OCI-LY1 (cell line): ENCODE results near the gene PAWR.

ENCODE experiments used
- H2AFZ ChIP-seq: fragments of 200-600 bp; sonication (generic), shearing (Covaris generic); 2 replicates; pipeline ENCODE4 v1.6.0; 2014; ENCODE audit warnings: antibody characterized with exemption, mild to moderate bottlenecking, low read length
- H3F3A ChIP-seq: fragments of 200-600 bp; sonication (generic), shearing (Covaris generic); 2 replicates; pipeline ENCODE4 v1.6.0; 2014; ENCODE audit warnings: mild to moderate bottlenecking, antibody characterized with exemption, low read length, moderate library complexity; ENCODE audit not compliant: insufficient read depth
- H3K27ac ChIP-seq: fragments of 200-600 bp; sonication (generic); 2 replicates; pipeline ENCODE4 v1.5.1; 2014; ENCODE audit warnings: low read length, mixed run types, mild to moderate bottlenecking, low read depth; ENCODE audit not compliant: poor library complexity, severe bottlenecking
- H3K27me3 ChIP-seq: fragments of 200-600 bp; sonication (generic); 2 replicates; pipeline ENCODE4 v1.6.0; 2014; ENCODE audit warnings: antibody characterized with exemption, mild to moderate bottlenecking, low read length, moderate library complexity; ENCODE audit not compliant: insufficient read depth
- H3K36me3 ChIP-seq: fragments of 200-600 bp; sonication (generic); 2 replicates; pipeline ENCODE4 v1.6.1; 2014; ENCODE audit warnings: mild to moderate bottlenecking, antibody characterized with exemption, low read length, moderate library complexity, mixed read lengths; ENCODE audit not compliant: insufficient read depth
- H3K4me1 ChIP-seq: fragments of 200-600 bp; sonication (generic); 2 replicates; pipeline ENCODE4 v1.5.1; 2014; ENCODE audit warnings: mild to moderate bottlenecking, low read length, moderate library complexity; ENCODE audit not compliant: insufficient read depth, severe bottlenecking
- H3K4me2 ChIP-seq: fragments of 200-600 bp; sonication (generic), shearing (Covaris generic); 2 replicates; pipeline ENCODE4 v1.6.1; 2014; ENCODE audit warnings: low read length
- H3K4me3 ChIP-seq: fragments of 200-600 bp; sonication (generic); 2 replicates; pipeline ENCODE4 v1.5.1; 2014; ENCODE audit warnings: low read length, low read depth, mild to moderate bottlenecking, mixed read lengths; ENCODE audit not compliant: poor library complexity, severe bottlenecking
- H3K79me2 ChIP-seq: fragments of 200-600 bp; shearing (Covaris generic); 2 replicates; pipeline ENCODE4 v1.6.1; 2016; ENCODE audit warnings: mixed run types, low read length, mixed read lengths; ENCODE audit not compliant: insufficient read depth
- H3K9ac ChIP-seq: fragments of 200-600 bp; sonication (generic), shearing (Covaris generic); 2 replicates; pipeline ENCODE4 v1.6.1; 2014; ENCODE audit warnings: mild to moderate bottlenecking, low read length, mixed read lengths
- H3K9me2 ChIP-seq: fragments of 200-600 bp; sonication (generic), shearing (Covaris generic); 2 replicates; pipeline ENCODE4 v1.6.1; 2014; ENCODE audit warnings: low read depth, mild to moderate bottlenecking, low read length, mixed read lengths
- H3K9me3 ChIP-seq: fragments of 200-600 bp; shearing (Covaris generic); 2 replicates; pipeline ENCODE4 v1.6.1; 2014; ENCODE audit warnings: low read length, mixed read lengths
- H4K20me1 ChIP-seq: fragments of 200-600 bp; sonication (generic), shearing (Covaris generic); 2 replicates; pipeline ENCODE4 v1.6.0; 2016; ENCODE audit warnings: mild to moderate bottlenecking, low read length; ENCODE audit not compliant: insufficient read depth
- CTCF ChIP-seq: fragments of 200-600 bp; sonication (generic), shearing (Covaris generic); IDR thresholded peaks from 2 replicates; pipeline ENCODE4 v1.5.1; 2017; ENCODE audit warnings: mild to moderate bottlenecking, antibody characterized with exemption, low read length, moderate library complexity, mixed read lengths
- EZH2 ChIP-seq: fragments of 200-600 bp; sonication (generic), shearing (Covaris generic); IDR thresholded peaks from 2 replicates; pipeline ENCODE4 v1.8.0; 2017; ENCODE audit warnings: borderline replicate concordance, mixed run types, mild to moderate bottlenecking, antibody characterized with exemption, low read length, moderate library complexity, mixed read lengths

Gene PAWR

GRCh38 chr12:79595273-79595672 lies 95.5 kb downstream of the PAWR start:
- Histone ChIP-seq H3K27me3 (no peaks in the 10 kb centered on the region), H3K4me1 (no peaks in the 10 kb centered on the region), H3K9me3 (no peaks in the 10 kb centered on the region), H3K79me2 (no peaks in the 10 kb centered on the region), H3K36me3 (peaks cover 35% of the 10 kb centered on the region), H2AFZ (no peak overlapping the region), H4K20me1 (no peaks in the 10 kb centered on the region), H3F3A (0 out of 2 replicates have a peak, but pooled peaks cover 4% of the 10 kb centered on the region), H3K9me2 (no peaks in the 10 kb centered on the region), H3K4me2 (no peak overlapping the region), H3K9ac (no peak overlapping the region), H3K27ac (no peak overlapping the region), H3K4me3 (no peak overlapping the region)
- TF ChIP-seq EZH2 = no peak
- TF ChIP-seq CTCF = no peak

- no peaks in the 10 kb centered on the region for H3K9me3 ChIP-seq
- peaks cover 42% of the 10 kb centered on the region for H3K36me3 ChIP-seq
- H3K9ac ChIP-seq = no peak overlapping the region
- H3K4me3 ChIP-seq = no peak overlapping the region
- H3F3A ChIP-seq = 0 out of 2 replicates have a peak, but pooled peaks cover 4% of the 10 kb centered on the region
- H3K4me2 ChIP-seq = no peak overlapping the region
- H3K9me2 ChIP-seq = no peaks in the 10 kb centered on the region; the same call in 1 of the 2 replicates
- H3K4me1 ChIP-seq = no peaks in the 10 kb centered on the region
- no peak for TF ChIP-seq CTCF
- TF ChIP-seq EZH2 = no peak
- no peak overlapping the region for H3K27ac ChIP-seq
- no peaks in the 10 kb centered on the region for H3K27me3 ChIP-seq
- no peak overlapping the region for H2AFZ ChIP-seq
- no peaks in the 10 kb centered on the region for H3K79me2 ChIP-seq
- H4K20me1 ChIP-seq = no peaks in the 10 kb centered on the region
Observed at GRCh38 chr12:79592865-79593264, 97.9 kb downstream of the PAWR start.

- Histone ChIP-seq H3K4me1 (no peaks in the 10 kb centered on the region), H2AFZ (no peak overlapping the region), H3K27me3 (no peaks in the 10 kb centered on the region), H3K4me3 (no peak overlapping the region), H3F3A (0 out of 2 replicates have a peak, but pooled peaks cover 4% of the 10 kb centered on the region), H3K27ac (no peak overlapping the region), H3K9me2 (no peaks in the 10 kb centered on the region; the same call in 1 of the 2 replicates), H3K9me3 (no peaks in the 10 kb centered on the region), H3K36me3 (peaks cover 44% of the 10 kb centered on the region), H3K4me2 (no peak overlapping the region), H3K79me2 (no peaks in the 10 kb centered on the region), H4K20me1 (no peaks in the 10 kb centered on the region), H3K9ac (no peak overlapping the region)
- TF ChIP-seq CTCF = no peak
- TF ChIP-seq EZH2 = no peak
Observed at GRCh38 chr12:79591988-79592387, 98.8 kb downstream of the PAWR start.
